ENCODE measurements around the gene CLNK. TPM values are rescaled to one million over a fixed set of nuclear protein-coding genes. Genes with fewer than 3 reads are reported as not detected.

Gene CLNK
- polyA plus RNA-seq, 3 donors = not detected

GRCh38 chr4:10629394-10629793, 55.2 kb downstream of the CLNK start:
- 30% methylated on average over 4 of the region's 4 CpGs for WGBS (ENCODE audit: insufficient coverage)
- Histone ChIP-seq H3K36me3 (replicated peaks in 1 of 2; ENCODE audit: control insufficient read depth in 1 of 2, insufficient read depth in 2 of 2, low read length in 2 of 2) (no peaks in the 10 kb centered on the region), H2AFZ (ENCODE audit: insufficient read depth, low read depth, low read length, poor library complexity, severe bottlenecking) (no peak overlapping the region), H3K4me1 (ENCODE audit: control insufficient read depth in 1 of 2, insufficient read depth in 2 of 2, low read length in 2 of 2) (no peaks in the 10 kb centered on the region), H3K4me2 (replicated peaks; ENCODE audit: extremely low read depth, low read length, poor library complexity, severe bottlenecking) (no peak overlapping the region), H3K4me3 (replicated peaks in 1 of 3; ENCODE audit: low read depth in 2 of 3, low read length in 3 of 3) (no peak overlapping the region), H3K9ac (ENCODE audit: insufficient read depth, low read length, poor library complexity, severe bottlenecking) (no peak overlapping the region), H4K20me1 (ENCODE audit: insufficient read depth, low read length) (no peaks in the 10 kb centered on the region), H3K27me3 (ENCODE audit: control insufficient read depth in 2 of 2, insufficient read depth in 2 of 2, low read length in 2 of 2) (no peaks in the 10 kb centered on the region), H3K79me2 (ENCODE audit: insufficient read depth, low read length) (no peaks in the 10 kb centered on the region), H3K9me3 (replicated peaks in 1 of 2; ENCODE audit: control insufficient read depth in 1 of 2, insufficient read depth in 1 of 2, low read length in 2 of 2) (no peaks in the 10 kb centered on the region), H3K27ac (ENCODE audit: low read depth in 1 of 2, low read length in 2 of 2) (no peak overlapping the region)
- Mint-ChIP-seq H3K4me3 (no peak overlapping the region), H3K9me3 (peaks cover 0 to 2% (median 0%) of the 10 kb centered on the region in 7 donors), H3K27me3 (ENCODE audit: low read depth in 3 of 3) (peaks cover 0 to 1% (median 0%) of the 10 kb centered on the region in 3 donors), H3K36me3 (no peaks in the 10 kb centered on the region), H3K4me1 (peaks cover 2% of the 10 kb centered on the region), H3K27ac (peak overlapping the region in 1 of 7 donors; percentile 24)
- no peak for TF ChIP-seq CTCF (IDR thresholded peaks at IDR 0.05)
- DNase-seq = no peak
- intact Hi-C loops (cut with micrococcal nuclease) = no loop called here

- no peak overlapping the region for H3K4me2 ChIP-seq (replicated peaks; ENCODE audit: extremely low read depth, low read length, poor library complexity, severe bottlenecking)
- Mint-ChIP-seq H3K9me3 (no peaks in the 10 kb centered on the region), H3K4me3 (no peak overlapping the region), H3K27me3 (ENCODE audit: low read depth in 3 of 3) (peaks cover 0 to 1% (median 0%) of the 10 kb centered on the region in 3 donors), H3K36me3 (no peaks in the 10 kb centered on the region), H3K27ac (peak overlapping the region in 1 of 7 donors; percentile 51), H3K4me1 (peaks cover 2% of the 10 kb centered on the region)
- H3K4me1 ChIP-seq (ENCODE audit: control insufficient read depth in 1 of 2, insufficient read depth in 2 of 2, low read length in 2 of 2) = no peaks in the 10 kb centered on the region
- no peak overlapping the region for H2AFZ ChIP-seq (ENCODE audit: insufficient read depth, low read depth, low read length, poor library complexity, severe bottlenecking)
- no peaks in the 10 kb centered on the region for H3K79me2 ChIP-seq (ENCODE audit: insufficient read depth, low read length)
- no peak for DNase-seq
- H3K4me3 ChIP-seq (replicated peaks in 1 of 3; ENCODE audit: low read depth in 2 of 3, low read length in 3 of 3) = no peak overlapping the region
- no peaks in the 10 kb centered on the region for H4K20me1 ChIP-seq (ENCODE audit: insufficient read depth, low read length)
- no peaks in the 10 kb centered on the region for H3K9me3 ChIP-seq (replicated peaks in 1 of 2; ENCODE audit: control insufficient read depth in 1 of 2, insufficient read depth in 1 of 2, low read length in 2 of 2)
- 87% methylated on average over 2 of the region's 5 CpGs for WGBS (ENCODE audit: insufficient coverage)
- no peaks in the 10 kb centered on the region for H3K27me3 ChIP-seq (ENCODE audit: control insufficient read depth in 2 of 2, insufficient read depth in 2 of 2, low read length in 2 of 2)
- no peaks in the 10 kb centered on the region for H3K36me3 ChIP-seq (replicated peaks in 1 of 2; ENCODE audit: control insufficient read depth in 1 of 2, insufficient read depth in 2 of 2, low read length in 2 of 2)
- no peak for TF ChIP-seq CTCF (IDR thresholded peaks at IDR 0.05)
- intact Hi-C loops (cut with micrococcal nuclease) = no loop called here
- H3K9ac ChIP-seq (ENCODE audit: insufficient read depth, low read length, poor library complexity, severe bottlenecking) = no peak overlapping the region
- no peak overlapping the region for H3K27ac ChIP-seq (ENCODE audit: low read depth in 1 of 2, low read length in 2 of 2)
These were observed 59.4 kb downstream of the CLNK start for GRCh38 chr4:10625131-10625530.
